RCC 7860 (cell line): ENCODE data around the gene PPP1CA.

Source experiments
- DNase-seq: peaks from one replicate; pipeline ENCODE4 v3.0.0-alpha.2; 2015; ENCODE audit warnings: low spot score
- FAIRE-seq: peaks from 2 replicates; lab custom pipeline; 2012; peaks lifted over from hg19 to GRCh38; lab: Jason Lieb, UNC

The PPP1CA gene

GRCh38 chr11:67401495-67402191, at the start of gene PPP1CA:
Gene PPP1CA, minus strand, starts transcription at chr11:67401858. Its CDS starts 76 bp downstream, at chr11:67401782.
- FAIRE-seq, result no peak

GRCh38 chr11:67450796-67451657, 49.4 kb upstream of the PPP1CA start:
- DNase-seq (no peak), FAIRE-seq (no peak)

More at GRCh38 chr11:67401495-67402191, at the start of gene PPP1CA:
- DNase-seq, result peak; percentile 67

- DNase-seq, result no peak
- no peak for FAIRE-seq
Measured at GRCh38 chr11:67449116-67449844, 47.6 kb upstream of the PPP1CA start.

GRCh38 chr11:67448220-67448609, 46.6 kb upstream of the PPP1CA start:
- DNase-seq, result no peak

GRCh38 chr11:67445515-67445914, 43.9 kb upstream of the PPP1CA start:
- DNase-seq (no peak), FAIRE-seq (no peak)

More at GRCh38 chr11:67448220-67448609, 46.6 kb upstream of the PPP1CA start:
- no peak for FAIRE-seq

- no peak for DNase-seq
- no peak for FAIRE-seq
Measured at GRCh38 chr11:67442504-67443404, 41.1 kb upstream of the PPP1CA start.

GRCh38 chr11:67441731-67442351, 40.2 kb upstream of the PPP1CA start:
- FAIRE-seq (no peak), DNase-seq (no peak)

GRCh38 chr11:67441098-67441563, 39.5 kb upstream of the PPP1CA start:
- DNase-seq (no peak), FAIRE-seq (no peak)

- FAIRE-seq (no peak), DNase-seq (no peak)
Measured at GRCh38 chr11:67440229-67441097, 38.8 kb upstream of the PPP1CA start.

- peak; percentile 33 for DNase-seq
- no peak for FAIRE-seq
Measured at GRCh38 chr11:67439321-67440228, 37.9 kb upstream of the PPP1CA start.

- DNase-seq (no peak), FAIRE-seq (no peak)
Measured at GRCh38 chr11:67438158-67438902, 36.7 kb upstream of the PPP1CA start.

- FAIRE-seq (no peak), DNase-seq (no peak)
Measured at GRCh38 chr11:67437809-67438157, 36.1 kb upstream of the PPP1CA start.

GRCh38 chr11:67437082-67437808, 35.6 kb upstream of the PPP1CA start, which contains the start of gene PTPRCAP:
Gene PTPRCAP, minus strand, starts transcription at chr11:67437682. Its CDS starts 63 bp downstream, at chr11:67437619.
- no peak for FAIRE-seq
- no peak for DNase-seq

GRCh38 chr11:67436459-67437081, 34.9 kb upstream of the PPP1CA start:
- no peak for DNase-seq
- no peak for FAIRE-seq

GRCh38 chr11:67435727-67436458, 34.2 kb upstream of the PPP1CA start:
- FAIRE-seq (no peak), DNase-seq (no peak)
